ENCODE measurements around the gene VENTX.

The VENTX gene

DNA sequence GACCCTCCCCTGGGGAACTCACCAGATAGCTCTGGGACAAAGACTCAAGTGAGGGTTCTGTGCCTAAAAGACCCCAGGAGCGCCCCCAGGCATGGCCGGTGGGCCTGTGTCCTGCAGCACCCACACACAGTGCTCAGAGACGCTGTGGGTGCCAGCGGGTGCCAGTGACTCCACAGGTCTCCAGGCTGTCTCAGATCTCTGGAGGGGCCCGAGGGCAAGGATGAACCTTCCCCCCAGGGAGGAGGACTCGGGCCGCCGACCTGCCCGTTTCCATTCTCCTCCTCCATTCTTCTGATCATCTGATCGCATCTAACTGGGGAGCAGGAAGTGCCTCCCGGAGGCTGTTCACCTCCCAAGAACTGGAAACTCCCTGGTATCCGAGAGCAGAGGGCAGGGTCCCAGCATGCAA, 38.0 kb downstream of the VENTX start:
- peak; percentile 50 for DNase-seq

DNA sequence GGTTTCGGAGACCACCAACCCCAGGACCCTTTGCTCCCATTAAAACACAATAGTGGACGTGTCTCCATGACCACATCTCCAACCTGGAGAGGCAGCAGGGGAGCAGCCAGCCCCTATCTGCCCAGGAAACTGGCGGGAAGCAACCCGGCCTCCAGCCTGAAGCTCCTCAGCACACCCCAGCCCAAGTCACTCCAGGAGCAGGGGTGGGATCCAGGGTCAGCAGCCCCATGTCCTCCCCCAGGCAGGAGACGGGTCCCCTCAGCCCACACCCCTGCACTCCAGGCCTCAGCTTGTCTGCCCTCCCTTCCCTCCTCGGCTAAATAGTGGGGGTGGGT, 38.4 kb downstream of the VENTX start:
- no peak for DNase-seq

DNA sequence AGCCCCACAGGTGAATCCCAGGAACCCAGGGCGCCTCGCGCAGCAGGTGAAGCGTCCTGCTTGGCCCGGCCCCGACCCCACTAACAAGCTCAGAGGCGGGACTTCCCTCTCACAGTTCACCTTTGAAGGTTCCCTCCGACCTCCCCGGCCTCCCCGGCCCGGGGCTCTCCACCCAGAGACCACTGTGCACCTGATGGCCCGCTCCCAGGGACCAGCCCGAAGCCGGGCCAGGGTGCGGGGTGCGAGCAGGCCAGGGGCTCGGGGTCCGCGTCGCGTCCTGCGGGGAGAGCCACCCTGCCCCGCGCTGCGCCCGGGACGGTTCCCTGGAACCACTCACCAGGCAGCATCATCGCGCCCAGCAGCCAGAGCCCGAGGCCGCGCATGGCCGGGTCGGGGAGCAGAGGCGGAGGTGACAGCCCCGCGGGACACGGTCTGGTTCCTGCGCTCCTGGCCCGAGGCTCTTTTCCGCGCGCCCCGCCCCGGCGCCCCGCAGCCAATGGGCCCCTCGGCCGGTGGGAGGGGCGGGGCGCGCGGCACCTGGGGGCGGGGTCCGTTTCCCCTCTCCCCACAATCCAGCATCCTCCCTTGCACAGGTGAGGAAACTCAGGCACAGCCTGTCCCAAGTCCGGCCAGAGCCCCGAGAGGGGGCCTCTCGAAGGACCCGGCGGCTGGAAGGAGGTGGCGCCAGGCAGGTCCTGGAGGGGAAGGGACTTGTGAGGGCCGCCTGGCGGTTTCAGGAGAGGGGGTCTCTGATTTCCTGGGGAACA, 39.0 kb downstream of the VENTX start, which contains the start of gene ADAM8:
Gene ADAM8 (minus strand): TSS at position 434 of the 767 bp plus-strand sequence. CDS start 51 bp downstream, at position 383.
- peak; percentile 71 for DNase-seq

DNA sequence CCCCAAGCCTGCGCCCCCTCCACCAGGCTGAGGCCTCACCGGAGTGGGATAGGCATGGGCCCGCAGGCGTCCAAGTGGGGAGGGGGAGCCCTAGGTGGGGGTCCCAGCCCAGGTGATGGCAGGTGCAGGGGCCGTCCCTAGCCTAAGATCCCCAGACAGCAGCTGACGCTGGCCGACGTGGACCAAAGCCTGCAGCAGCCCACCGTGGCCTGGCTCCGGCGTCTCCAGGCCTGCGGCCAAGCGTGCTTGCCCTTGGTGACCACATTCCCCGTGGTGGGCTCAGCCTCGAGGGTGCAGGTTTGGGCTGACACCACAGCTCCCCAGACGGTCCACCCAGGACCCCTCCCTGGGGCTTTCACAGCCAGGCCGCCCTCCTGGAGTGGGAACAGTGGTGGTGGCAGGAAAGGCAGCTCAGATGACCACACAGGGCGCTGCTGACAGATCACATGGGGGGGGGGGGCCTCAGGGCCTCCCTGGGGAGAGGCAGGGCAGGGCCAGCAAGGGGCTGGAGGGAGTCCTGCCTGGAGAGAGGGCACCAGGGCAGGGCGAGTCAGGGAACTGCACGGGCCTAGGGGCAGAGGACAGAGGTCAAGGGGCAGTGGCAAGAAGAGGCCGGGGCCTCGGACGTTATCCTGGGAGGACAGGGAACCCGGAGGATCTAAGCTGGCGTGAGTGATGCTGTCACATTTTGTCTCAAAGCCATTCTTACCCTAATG, 39.8 kb downstream of the VENTX start:
- DNase-seq, result no peak

DNA sequence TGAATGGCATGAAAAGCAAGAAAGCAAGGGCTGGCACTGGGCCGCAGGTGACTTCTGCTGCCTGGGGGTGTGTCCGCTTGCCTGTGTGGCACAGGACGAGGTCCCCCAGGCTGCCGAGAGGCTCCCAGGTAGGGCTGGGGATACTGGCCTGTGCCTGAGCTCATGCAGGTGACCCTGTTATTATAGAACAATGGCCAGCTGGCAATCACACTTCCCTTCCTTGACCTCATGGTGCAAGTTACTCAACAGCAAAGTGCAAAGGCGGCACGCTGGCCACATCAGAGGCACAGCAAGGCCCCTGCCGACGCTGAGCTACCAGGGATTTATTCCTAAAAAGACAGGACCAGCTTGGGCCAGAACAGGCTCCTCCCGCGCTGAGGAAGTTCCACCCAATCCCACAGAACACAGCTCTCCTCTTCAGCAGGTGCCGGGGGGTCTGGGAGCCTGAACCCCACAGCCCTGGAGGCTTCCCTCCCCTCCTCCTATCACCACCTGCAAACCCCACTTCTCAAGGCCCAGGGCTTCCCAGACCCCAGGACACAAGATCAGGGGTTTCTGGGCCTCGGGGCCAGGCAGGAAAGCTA, 40.4 kb downstream of the VENTX start:
- peak; percentile 13 for DNase-seq

DNA sequence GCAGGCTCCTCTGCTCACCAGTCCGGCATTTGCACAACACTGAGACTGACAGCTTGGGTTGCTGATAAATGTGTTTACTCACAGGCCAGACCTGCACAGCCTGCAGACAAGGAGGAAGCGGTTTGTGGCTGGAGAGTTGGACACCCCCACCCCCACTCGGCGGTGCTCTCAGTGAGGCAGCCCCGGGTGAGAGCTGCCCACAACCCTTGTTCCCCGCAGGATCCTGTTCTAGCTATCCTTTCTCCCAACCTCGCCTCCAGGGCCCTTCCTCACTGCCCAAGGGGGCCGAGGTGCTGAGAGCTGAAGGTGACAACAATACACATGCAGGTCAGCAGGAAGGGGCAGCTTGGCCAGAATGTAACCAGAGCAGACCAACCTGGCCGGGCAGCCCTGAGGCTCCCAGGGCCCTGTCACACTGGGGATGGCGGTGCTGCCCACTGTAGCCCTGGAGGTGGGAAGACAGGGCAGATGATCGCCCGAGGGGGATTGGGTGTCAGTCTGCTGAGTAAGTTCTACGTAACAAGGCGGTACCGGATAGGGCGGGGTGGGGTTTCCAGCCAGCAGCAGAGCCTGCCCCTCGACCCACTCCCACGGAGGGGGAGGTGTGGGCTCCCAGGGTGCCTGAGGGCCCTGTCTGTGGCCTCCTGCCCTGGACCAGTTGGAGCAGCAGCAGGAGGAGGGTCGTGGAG, 41.1 kb downstream of the VENTX start:
- DNase-seq, result peak; percentile 62

DNA sequence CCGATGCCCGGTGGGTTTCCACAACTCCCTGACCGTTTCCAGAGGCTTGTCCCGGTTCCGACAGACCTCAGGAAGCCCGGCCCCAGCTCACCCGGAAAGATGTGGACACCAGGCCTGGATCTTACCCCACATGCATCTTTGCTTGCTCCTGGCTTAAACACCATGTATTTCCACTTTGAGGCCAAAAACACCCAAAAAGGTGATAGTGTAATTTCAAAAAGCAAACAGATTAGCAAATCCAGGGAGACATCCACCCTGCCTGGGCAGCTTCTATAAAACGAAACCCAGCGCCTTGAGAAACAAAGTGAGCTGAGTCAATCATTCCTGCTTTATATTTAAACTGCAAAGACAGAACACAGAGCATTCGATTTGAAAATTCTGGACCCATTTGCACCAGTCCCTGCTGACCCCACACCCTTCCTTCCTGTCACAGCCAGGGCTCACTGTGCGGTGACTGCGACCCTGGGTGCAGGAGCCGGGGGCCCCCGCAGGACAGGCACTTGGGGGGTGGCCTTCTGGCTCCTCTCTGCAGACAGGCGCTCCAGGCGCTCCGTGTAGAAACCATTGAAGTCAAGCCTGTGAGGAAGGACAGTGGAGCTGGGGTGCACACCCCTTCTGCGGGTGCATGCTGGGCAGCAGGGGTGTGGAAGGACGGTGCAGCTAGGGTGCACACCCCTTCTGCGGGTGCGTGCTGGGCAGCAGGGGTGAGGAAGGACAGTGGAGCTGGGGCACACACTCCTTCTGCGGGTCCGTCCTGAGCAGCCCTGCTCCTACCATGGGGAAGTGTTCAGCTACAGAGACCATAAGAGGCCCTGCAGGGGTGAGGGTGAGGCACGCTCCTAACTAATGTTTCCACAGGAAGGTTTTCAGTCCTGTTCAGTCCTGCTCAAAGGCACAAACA, 41.9 kb downstream of the VENTX start:
- DNase-seq, result no peak

DNA sequence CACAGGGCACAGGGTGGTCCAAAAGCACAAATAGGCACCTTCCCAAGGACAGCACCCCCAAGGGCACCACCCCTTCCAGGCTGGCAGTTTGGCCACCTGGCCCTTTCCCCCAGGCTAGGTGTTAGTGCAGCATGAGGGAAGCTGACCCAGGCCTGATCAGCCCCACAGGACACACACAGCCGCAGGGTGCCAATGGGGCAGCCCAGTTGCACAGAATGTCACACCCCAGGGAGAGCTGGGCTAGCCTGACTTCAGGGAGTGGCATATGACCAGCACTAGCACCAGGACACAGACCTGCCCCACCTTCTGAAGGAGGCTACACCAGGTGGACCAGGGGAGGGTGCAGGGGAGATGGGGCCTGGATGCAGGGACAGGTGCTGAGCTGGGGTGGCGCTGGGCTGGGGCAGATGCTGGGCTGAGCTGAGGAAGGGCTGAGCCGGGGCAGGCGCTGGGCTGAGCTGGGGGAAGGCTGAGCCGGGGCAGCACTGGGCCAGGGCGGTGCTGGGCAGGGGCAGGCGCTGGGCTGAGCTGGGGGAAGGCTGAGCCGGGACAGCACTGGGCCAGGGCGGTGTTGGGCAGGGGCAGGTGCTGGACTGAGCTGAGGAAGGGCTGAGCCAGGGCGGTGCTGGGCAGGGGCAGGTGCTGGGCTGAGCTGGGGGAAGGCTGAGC, 42.9 kb downstream of the VENTX start:
- DNase-seq, result no peak

DNA sequence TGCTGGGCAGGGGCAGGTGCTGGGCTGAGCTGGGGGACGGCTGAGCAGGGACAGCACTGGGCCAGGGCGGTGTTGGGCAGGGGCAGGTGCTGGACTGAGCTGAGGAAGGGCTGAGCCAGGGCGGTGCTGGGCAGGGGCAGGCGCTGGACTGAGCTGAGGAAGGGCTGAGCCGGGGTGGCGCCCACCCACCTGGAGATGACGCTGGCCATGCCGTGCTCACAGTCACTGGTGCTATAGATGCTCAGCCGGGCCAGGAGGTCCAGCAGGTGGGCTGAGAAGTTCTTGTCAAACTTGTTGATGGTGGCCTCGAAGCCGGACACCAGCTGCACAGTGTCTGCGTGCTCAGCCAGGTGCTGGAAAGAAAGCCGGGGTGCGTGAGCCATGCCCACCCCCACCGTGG, 43.4 kb downstream of the VENTX start:
- DNase-seq, result no peak

DNA sequence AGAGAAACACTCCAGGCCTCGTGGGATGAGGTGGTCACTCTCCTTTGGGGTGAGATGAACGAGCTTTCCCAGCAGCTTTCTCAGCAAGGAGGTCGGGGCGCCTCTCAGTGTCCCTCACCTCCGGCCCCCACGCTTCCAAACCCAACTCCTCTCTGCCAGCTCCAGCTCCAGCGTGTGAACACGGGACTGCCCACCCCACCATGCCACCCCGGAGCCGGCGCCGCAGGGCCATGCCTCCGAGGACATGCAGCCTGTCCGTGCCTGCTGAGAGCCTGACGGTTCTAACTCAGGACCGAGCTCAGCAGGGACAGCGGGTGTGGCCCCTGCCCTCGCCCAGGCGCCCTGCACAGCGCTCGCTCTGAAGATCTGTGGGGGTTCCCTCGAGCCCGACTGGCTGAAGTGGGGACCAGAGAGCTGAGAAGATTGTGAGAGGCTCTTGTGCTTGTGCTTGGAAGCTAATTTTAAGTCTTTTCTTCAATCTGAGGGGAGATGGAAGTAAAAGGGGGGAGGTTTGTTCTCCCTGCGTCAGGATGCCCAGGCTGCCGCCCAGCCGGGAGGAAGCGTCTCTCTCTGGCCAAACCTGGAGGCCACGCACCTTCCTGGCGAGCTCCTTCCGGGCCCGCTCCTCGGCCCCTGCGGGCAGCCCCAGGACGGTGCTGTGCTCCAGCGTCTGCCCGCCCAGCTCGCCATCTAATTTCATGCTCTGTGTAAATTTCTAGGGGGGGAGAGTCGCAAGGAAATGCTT, 44.1 kb downstream of the VENTX start:
- no peak for DNase-seq

DNA sequence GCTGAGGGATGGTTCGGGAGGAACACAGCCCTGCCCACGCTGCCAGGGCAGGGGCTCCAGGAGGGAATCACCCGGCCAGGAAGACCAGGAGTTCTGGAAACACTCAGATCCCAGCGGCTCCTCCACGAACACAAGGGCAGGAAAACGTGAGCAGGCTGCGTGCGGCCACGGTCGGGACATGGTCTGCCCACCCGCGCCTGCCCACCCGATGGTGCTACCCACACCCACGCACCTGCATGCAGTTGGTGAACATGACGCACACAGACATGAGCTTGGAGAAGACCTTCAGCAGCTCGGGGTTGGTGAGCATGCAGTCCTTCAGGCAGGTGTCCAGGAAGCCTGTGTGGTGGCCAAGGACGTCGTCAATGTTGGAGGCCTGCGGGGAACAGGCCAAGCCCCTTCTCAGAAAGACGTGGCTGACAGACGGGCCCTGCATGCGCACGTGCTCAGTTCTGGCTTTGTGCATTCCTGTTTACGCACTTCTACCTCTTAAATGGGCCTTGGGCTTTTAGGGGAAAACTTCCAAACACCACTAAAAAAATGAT, 45.3 kb downstream of the VENTX start:
- DNase-seq, result no peak

DNA sequence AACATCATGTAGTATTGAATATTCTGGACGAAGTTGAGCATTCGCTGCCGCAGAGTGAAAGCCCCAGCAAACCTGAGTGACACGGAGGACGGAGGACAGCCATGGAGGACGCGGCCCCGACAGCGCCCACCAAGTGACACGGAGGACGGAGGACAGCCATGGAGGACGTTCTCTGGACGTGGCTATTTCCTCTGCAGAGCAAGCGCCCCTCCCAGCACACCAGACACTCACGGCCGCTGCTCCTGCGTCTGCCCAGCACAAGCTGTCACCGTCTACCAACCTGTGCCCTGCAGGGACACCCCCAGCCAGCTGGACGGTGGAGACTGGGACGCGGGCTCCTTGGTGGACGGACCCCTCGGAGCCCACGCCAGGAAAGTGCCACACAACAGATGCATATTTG, 46.3 kb downstream of the VENTX start:
- DNase-seq, result no peak

DNA sequence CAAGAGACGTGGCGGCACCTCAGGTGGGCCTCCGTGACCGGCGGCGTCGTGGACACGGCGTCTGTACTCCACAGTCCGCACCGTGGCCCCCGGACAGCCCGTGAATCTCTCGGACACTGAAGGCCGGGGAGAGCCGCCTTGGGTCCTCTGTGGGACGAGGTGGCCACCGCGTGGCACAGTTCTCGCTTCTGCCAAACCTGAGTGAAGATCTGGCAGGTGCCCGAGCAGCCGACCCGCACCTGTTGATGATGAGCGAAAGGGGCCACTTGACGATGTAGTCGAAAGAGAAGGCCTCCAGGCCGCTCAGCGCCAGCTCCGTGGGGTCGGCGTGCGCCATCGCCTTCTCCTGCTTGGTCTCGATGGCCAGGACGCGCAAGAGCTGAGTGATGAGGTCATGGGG, 47.6 kb downstream of the VENTX start:
- DNase-seq, result no peak

DNA sequence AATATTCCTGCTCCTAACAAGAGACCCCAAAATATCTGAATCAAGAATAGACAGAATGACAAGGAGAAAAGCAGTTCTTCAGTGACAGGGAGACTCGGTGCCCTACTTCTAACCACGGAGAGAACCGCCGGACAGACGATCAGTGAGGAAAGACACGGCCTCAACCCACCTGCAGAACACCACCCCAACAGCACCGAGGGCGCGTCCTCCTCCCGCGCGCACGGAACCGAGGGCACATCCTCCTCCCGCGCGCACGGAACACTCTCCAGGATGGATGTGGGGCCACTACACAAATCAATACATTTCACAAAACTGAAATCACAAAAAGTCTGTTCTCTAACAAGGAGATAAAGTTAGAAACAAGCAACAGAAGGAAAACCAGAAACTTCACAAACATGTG, 48.7 kb downstream of the VENTX start:
- DNase-seq, result no peak

DNA sequence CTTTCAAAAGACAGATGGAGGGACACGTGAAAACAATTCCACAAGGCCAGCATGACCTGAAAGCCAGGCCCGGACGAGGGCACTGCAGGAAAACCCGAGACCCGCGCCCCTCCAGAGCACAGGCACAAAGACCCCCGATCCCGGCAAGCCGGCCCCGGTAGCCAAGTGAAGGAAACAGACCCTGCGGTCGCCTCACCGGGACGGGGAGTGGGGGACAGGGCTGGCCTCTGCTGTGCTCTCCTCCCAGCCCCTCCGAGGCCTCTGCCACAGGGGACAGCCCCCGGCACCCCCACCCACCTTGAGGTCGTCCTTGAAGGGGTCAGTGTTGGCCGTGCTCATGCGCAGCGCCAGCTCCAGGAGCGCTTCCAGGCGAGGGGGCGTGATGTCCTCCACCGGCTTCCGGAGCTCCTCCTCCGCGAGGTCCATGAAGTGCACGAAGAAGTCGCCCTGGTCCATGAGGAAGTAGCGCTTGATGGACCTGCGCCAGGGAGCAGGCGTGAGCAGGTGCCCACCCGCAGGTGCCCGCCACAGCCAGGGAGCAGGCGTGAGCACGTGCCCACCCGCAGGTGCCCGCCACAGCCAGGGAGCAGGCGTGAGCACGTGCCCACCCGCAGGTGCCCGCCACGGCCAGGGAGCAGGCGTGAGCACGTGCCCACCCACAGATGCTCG, 50.3 kb downstream of the VENTX start:
- no peak for DNase-seq

DNA sequence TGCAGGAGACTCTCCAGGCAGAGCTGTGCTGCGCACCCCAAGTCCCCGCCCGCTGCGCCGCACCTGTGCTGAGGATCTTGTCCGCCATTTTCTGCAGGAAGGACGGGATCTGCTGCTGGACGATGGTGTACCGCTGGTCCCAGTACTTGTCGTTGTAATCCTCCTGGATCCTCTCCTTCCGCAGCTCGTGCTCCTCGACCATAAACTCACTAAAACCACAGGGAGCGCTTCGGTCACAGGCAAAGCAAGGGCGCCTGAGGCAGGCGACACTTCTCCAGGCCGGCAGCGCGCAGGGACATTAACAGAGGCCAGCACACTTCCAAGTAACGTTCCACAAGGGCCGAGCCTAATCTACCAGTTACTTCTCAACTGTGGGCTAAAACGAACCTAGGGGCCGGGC, 52.1 kb downstream of the VENTX start:
- no peak for DNase-seq

All from activated CD4-positive, alpha-beta T cell treated with anti-CD3 and anti-CD28 coated beads, Interleukin-2, amount 50 U/mL, for 1 hour (primary cell).